IMR-90 (cell line): Measurements from ENCODE around the gene HSD17B11. TPM values are rescaled to one million over a fixed set of nuclear protein-coding genes. Genes with fewer than 3 reads are reported as not detected.

Experiments
- ATAC-seq: fragments of 200-7000 bp; cut with Tn5 transposase; 2 replicates; pipeline ENCODE4 v1.9.1; 2020; ENCODE audit warnings: low read depth, mild to moderate bottlenecking, moderate library complexity
- BruUV-seq: library from RNA; stranded (reverse); fragments of 400-500 nt; replicated peaks from 2 replicates; lab custom pipeline; 2021; lab: Mats Ljungman, UMichigan
- CTCF ChIA-PET: fragments of 300-600 bp; formaldehyde crosslinking; extraction: SDS; loops from one replicate; lab custom pipeline; 2021; ENCODE audit warnings: antibody characterized with exemption; lab: Yijun Ruan, JAX
- POLR2A ChIA-PET: fragments of 300-600 bp; sonication (Branson Sonifier 250); formaldehyde crosslinking; loops from one replicate; lab custom pipeline; 2022; ENCODE audit warnings: antibody characterized with exemption; ENCODE audit not compliant: unreplicated experiment; lab: Charles Lee
- DNase-seq: peaks from one replicate; pipeline ENCODE4 v3.0.0; 2013
- H2AFZ ChIP-seq: replicated peaks from 2 replicates; pipeline ENCODE3; 2013; ENCODE audit warnings: low read length, mild to moderate bottlenecking; ENCODE audit not compliant: poor library complexity
- H2AK5ac ChIP-seq: 2 replicates; pipeline ENCODE4 v1.6.1; 2013; ENCODE audit warnings: low read depth, low read length, inconsistent platforms
- H2AK9ac ChIP-seq: replicated peaks from 2 replicates; pipeline ENCODE3; 2013; ENCODE audit warnings: mild to moderate bottlenecking, low read depth, low read length, moderate library complexity; ENCODE audit not compliant: poor library complexity
- H2BK120ac ChIP-seq: 2 replicates; pipeline ENCODE4 v1.6.1; 2013; ENCODE audit warnings: low read depth, low read length, inconsistent platforms
- H2BK15ac ChIP-seq: 3 replicates; pipeline ENCODE4 v1.6.1; 2013; ENCODE audit warnings: low read depth, low read length, inconsistent platforms
- H2BK20ac ChIP-seq: 2 replicates; pipeline ENCODE4 v1.6.1; 2013; ENCODE audit warnings: low read depth, mild to moderate bottlenecking, inconsistent platforms, low read length, moderate library complexity
- H2BK5ac ChIP-seq: 2 replicates; pipeline ENCODE4 v1.6.1; 2013; ENCODE audit warnings: mild to moderate bottlenecking, low read depth, low read length, inconsistent platforms; ENCODE audit not compliant: poor library complexity, severe bottlenecking
- H3K14ac ChIP-seq: replicated peaks from 2 replicates; pipeline ENCODE4 v1.6.1; 2013; ENCODE audit warnings: low read depth, low read length, inconsistent platforms
- H3K18ac ChIP-seq: 2 replicates; pipeline ENCODE4 v1.6.1; 2013; ENCODE audit warnings: low read depth, low read length, control low read depth
- H3K23ac ChIP-seq: 2 replicates; pipeline ENCODE4 v1.6.1; 2013; ENCODE audit warnings: low read depth, low read length, inconsistent platforms
- H3K27ac ChIP-seq: 2 replicates; pipeline ENCODE4 v1.5.1; 2013; ENCODE audit warnings: mild to moderate bottlenecking, control low read depth, low read length; ENCODE audit not compliant: insufficient read depth
- H3K27me3 ChIP-seq: 2 replicates; pipeline ENCODE4 v1.6.1; 2013; ENCODE audit warnings: low read length; ENCODE audit not compliant: control insufficient read depth, insufficient read depth
- H3K36me3 ChIP-seq: 2 replicates; pipeline ENCODE4 v1.6.1; 2013; ENCODE audit warnings: low read length, mixed read lengths; ENCODE audit not compliant: control insufficient read depth, insufficient read depth
- H3K4ac ChIP-seq: 2 replicates; pipeline ENCODE4 v1.6.1; 2013; ENCODE audit warnings: low read depth, low read length, inconsistent platforms
- H3K4me1 ChIP-seq: 2 replicates; pipeline ENCODE4 v1.6.1; 2013; ENCODE audit warnings: low read length, mixed read lengths; ENCODE audit not compliant: control insufficient read depth, insufficient read depth
- H3K4me2 ChIP-seq: 2 replicates; pipeline ENCODE4 v1.6.1; 2013; ENCODE audit warnings: low read depth, mild to moderate bottlenecking, control low read depth, low read length, moderate library complexity
- H3K4me3 ChIP-seq: 2 replicates; pipeline ENCODE4 v1.5.1; 2013; ENCODE audit warnings: low read depth, mild to moderate bottlenecking, control low read depth, low read length, moderate library complexity; ENCODE audit not compliant: insufficient read depth
- H3K56ac ChIP-seq: 2 replicates; pipeline ENCODE4 v1.6.1; 2013; ENCODE audit warnings: low read length, inconsistent platforms; ENCODE audit not compliant: insufficient read depth; ENCODE audit errors: extremely low read depth
- H3K79me1 ChIP-seq, 2 experiments: 2 replicates each; pipeline ENCODE4 v1.6.1; 2013; ENCODE audit warnings: low read length in 2 of 2, inconsistent platforms in 1 of 2, low read depth in 1 of 2
- H3K9ac ChIP-seq: 2 replicates; pipeline ENCODE4 v1.6.1; 2013; ENCODE audit warnings: low read depth, low read length, control low read depth
- H3K9me1 ChIP-seq: 2 replicates; pipeline ENCODE4 v1.6.1; 2013; ENCODE audit warnings: low read length, inconsistent platforms; ENCODE audit not compliant: insufficient read depth
- H3K9me3 ChIP-seq: 2 replicates; pipeline ENCODE4 v1.6.1; 2013; ENCODE audit warnings: low read length; ENCODE audit not compliant: control insufficient read depth, insufficient read depth
- H4K20me1 ChIP-seq: 2 replicates; pipeline ENCODE4 v1.6.1; 2013; ENCODE audit warnings: low read length, inconsistent platforms; ENCODE audit not compliant: insufficient read depth
- H4K5ac ChIP-seq: 2 replicates; pipeline ENCODE4 v1.6.1; 2013; ENCODE audit warnings: mild to moderate bottlenecking, low read depth, low read length, control low read depth
- H4K8ac ChIP-seq, 2 experiments: 2 replicates each; pipeline ENCODE4 v1.6.1; 2013; ENCODE audit warnings: low read depth in 2 of 2, low read length in 2 of 2, control low read depth in 1 of 2, inconsistent platforms in 1 of 2
- H4K91ac ChIP-seq: 2 replicates; pipeline ENCODE4 v1.6.1; 2013; ENCODE audit warnings: low read depth, low read length, inconsistent platforms; ENCODE audit not compliant: insufficient read depth
- BHLHE40 ChIP-seq: fragments of 150-350 bp; IDR thresholded peaks from 2 replicates; pipeline ENCODE4 v1.6.1; 2016; ENCODE audit warnings: mild to moderate bottlenecking, low read depth, low read length
- CHD1 ChIP-seq: IDR thresholded peaks from 2 replicates; pipeline ENCODE4 v1.6.1; 2012; ENCODE audit warnings: low read depth, low read length, improper control_type of control experiment
- NFE2L2 ChIP-seq: fragments of 150-350 bp; IDR thresholded peaks from 2 replicates; pipeline ENCODE4 v1.6.1; 2016; ENCODE audit warnings: low read depth, mild to moderate bottlenecking, low read length
- RAD21 ChIP-seq: IDR thresholded peaks from 2 replicates; pipeline ENCODE4 v1.6.1; 2012; ENCODE audit warnings: low read length, improper control_type of control experiment
- WGBS, 2 experiments: methylation state at CpG; one replicate each; pipeline versions ENCODE4 v1.1.5 to v1.1.7; 2013; ENCODE audit warnings: missing lambda C conversion rate in 2 of 2; ENCODE audit not compliant: insufficient read length in 1 of 2; ENCODE audit errors: extremely low coverage in 2 of 2; 5-methylcytosine and 5-hydroxymethylcytosine counted together
- dilution Hi-C: fragments of 300-500 bp; cut with HindIII; formaldehyde crosslinking; loops from one replicate; pipeline ENCODE4 v1.14.3; 2018; ENCODE audit warnings: low sequenced_read_pairs; ENCODE audit not compliant: unreplicated experiment
- in situ Hi-C: fragments of 300-500 bp; cut with MboI; formaldehyde crosslinking; loops from 3 replicates; pipeline ENCODE4 v1.14.3; 2019; ENCODE audit warnings: low sequenced_read_pairs, inconsistent platforms, mixed read lengths
- intact Hi-C: fragments of 100-400 bp; cut with micrococcal nuclease; formaldehyde crosslinking; loops from 2 replicates; pipeline ENCODE4 v1.10.0; 2022
- polyA plus RNA-seq, 3 experiments: library from polyadenylated mRNA; depleted of rRNA; stranded (reverse); fragments of >200 nt; gene quantifications; 2 replicates each; pipeline ENCODE4 v1.2.3, GENCODE V29; 2012; ENCODE audit warnings: low replicate concordance in 1 of 3
- total RNA-seq: library from RNA; depleted of rRNA; stranded (reverse); fragments of >200 nt; gene quantifications from 2 replicates; pipeline ENCODE4 v1.2.3, GENCODE V29; 2012

HSD17B11 gene
- total and polyA plus RNA-seq, 2 of the 4 experiments (the other 2 are of a cell fraction), result 11.3 to 12.0 TPM

DNA sequence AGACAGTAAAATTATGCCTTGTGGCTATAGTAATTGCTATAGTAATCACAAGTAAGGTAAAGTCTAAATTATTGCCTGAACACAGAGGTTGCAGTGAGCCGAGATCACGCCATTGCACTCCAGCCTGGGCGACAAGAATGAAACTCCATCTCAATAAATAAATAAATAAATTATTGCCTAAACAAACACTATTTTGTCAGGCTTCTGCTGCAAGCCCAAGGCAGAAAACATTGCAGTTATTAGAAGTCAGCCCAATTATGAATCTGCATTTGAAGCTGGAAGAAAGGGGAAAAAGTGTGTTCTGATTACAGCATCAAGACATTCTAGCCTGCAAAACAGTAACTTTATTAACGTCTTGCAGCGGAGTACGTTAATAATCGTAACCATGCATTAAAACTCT, 85.4 kb downstream of the HSD17B11 start:
- no TSS peak for BruUV-seq
- no peaks in the 10 kb centered on the region; the same call in 1 of the 2 replicates for H3K9me1 ChIP-seq
- no peak overlapping the region for H2BK20ac ChIP-seq
- in situ Hi-C loops (no loop called here), dilution Hi-C loops (no loop called here), intact Hi-C loops (no loop called here)
- TF ChIP-seq RAD21 (no peak), BHLHE40 (no peak), CHD1 (no peak), NFE2L2 (no peak)
- H3K27me3 ChIP-seq, result no peaks in the 10 kb centered on the region
- ChIA-PET POLR2A (no interaction called here), CTCF (no interaction called here)
- H3K4me3 ChIP-seq, result no peak overlapping the region
- H3K4me2 ChIP-seq, result no peak overlapping the region
- no peak overlapping the region for H3K56ac ChIP-seq
- no CpG with 5 or more reads among the region's 7 CpGs for WGBS, 2 experiments
- H4K20me1 ChIP-seq, result no peaks in the 10 kb centered on the region
- H2BK5ac ChIP-seq, result no peak overlapping the region
- no peak overlapping the region for H4K5ac ChIP-seq
- no peak overlapping the region for H2AK9ac ChIP-seq
- no peaks in the 10 kb centered on the region for H3K79me1 ChIP-seq
- no peak overlapping the region for H2BK15ac ChIP-seq
- H3K23ac ChIP-seq, result no peak overlapping the region
- H2AK5ac ChIP-seq, result no peak overlapping the region
- H3K4me1 ChIP-seq, result no peaks in the 10 kb centered on the region
- no peak overlapping the region for H2AFZ ChIP-seq
- no peak overlapping the region for H4K91ac ChIP-seq
- no peak overlapping the region for H3K27ac ChIP-seq
- H3K4ac ChIP-seq, result no peak overlapping the region
- no peaks in the 10 kb centered on the region for H3K9me3 ChIP-seq
- no peaks in the 10 kb centered on the region for H3K36me3 ChIP-seq
- H4K8ac ChIP-seq, result no peak overlapping the region
- H3K18ac ChIP-seq, result no peak overlapping the region
- no peak overlapping the region for H2BK120ac ChIP-seq
- ATAC-seq, result no peak
- DNase-seq, result no peak
- no peak overlapping the region for H3K14ac ChIP-seq
- no peak overlapping the region for H3K9ac ChIP-seq
